Nephron (organoid): ENCODE results near the gene CAV2.
"Not testable (repeated sequence)": the region's sequence is repeated elsewhere in the genome, so short reads cannot be mapped to it uniquely, and the experiment has no call there.

Experiments used
- H3K27ac Mint-ChIP-seq, 3 experiments: 2 replicates each; pipeline ENCODE4 v1.8.0; 2020; ENCODE audit warnings: mixed read lengths in 3 of 3, mild to moderate bottlenecking in 2 of 3, moderate library complexity in 1 of 3
- H3K27me3 Mint-ChIP-seq: 2 replicates; pipeline ENCODE4 v1.8.0; 2021; ENCODE audit warnings: low read depth, mild to moderate bottlenecking, moderate library complexity, mixed read lengths
- H3K36me3 Mint-ChIP-seq: 2 replicates; pipeline ENCODE4 v1.8.0; 2020; ENCODE audit warnings: low read depth, mixed read lengths
- H3K4me1 Mint-ChIP-seq: 2 replicates; pipeline ENCODE4 v1.8.0; 2020; ENCODE audit warnings: mixed read lengths
- H3K4me3 Mint-ChIP-seq, 3 experiments: 2 replicates each; pipeline ENCODE4 v1.8.0; 2020; ENCODE audit warnings: mild to moderate bottlenecking in 3 of 3, mixed read lengths in 3 of 3, moderate library complexity in 2 of 3
- H3K9me3 Mint-ChIP-seq: 2 replicates; pipeline ENCODE4 v1.8.0; 2020; ENCODE audit warnings: mixed read lengths
- CTCF ChIP-seq, 3 experiments: fragments of 200-600 bp; sonication (generic); IDR thresholded peaks; one replicate each; pipeline ENCODE4 v1.5.0; 2021; ENCODE audit warnings: antibody characterized with exemption in 3 of 3; ENCODE audit not compliant: unreplicated experiment in 3 of 3

The CAV2 gene

GRCh38 chr7:116477625-116478024, 21.9 kb upstream of the CAV2 start:
- Mint-ChIP-seq H3K27ac (no peak overlapping the region), H3K27me3 (peaks cover 3% of the 10 kb centered on the region), H3K36me3 (no peaks in the 10 kb centered on the region), H3K9me3 (peaks cover 8% of the 10 kb centered on the region), H3K4me3 (no peak overlapping the region), H3K4me1 (no peaks in the 10 kb centered on the region)
- TF ChIP-seq CTCF (IDR thresholded peaks at IDR 0.05; ENCODE audit: unreplicated experiment in 3 of 3): no peak

GRCh38 chr7:116478834-116479233, 20.7 kb upstream of the CAV2 start:
- H3K36me3 Mint-ChIP-seq: no peaks in the 10 kb centered on the region
- H3K4me1 Mint-ChIP-seq: no peaks in the 10 kb centered on the region
- H3K4me3 Mint-ChIP-seq: no peak overlapping the region
- peaks cover 8% of the 10 kb centered on the region for H3K9me3 Mint-ChIP-seq
- peaks cover 3% of the 10 kb centered on the region for H3K27me3 Mint-ChIP-seq
- H3K27ac Mint-ChIP-seq: no peak overlapping the region
- no peak for TF ChIP-seq CTCF (IDR thresholded peaks at IDR 0.05; ENCODE audit: unreplicated experiment in 3 of 3)

- H3K36me3 Mint-ChIP-seq: no peaks in the 10 kb centered on the region
- no peaks in the 10 kb centered on the region for H3K27me3 Mint-ChIP-seq
- no peak overlapping the region for H3K4me3 Mint-ChIP-seq
- no peaks in the 10 kb centered on the region for H3K4me1 Mint-ChIP-seq
- TF ChIP-seq CTCF (IDR thresholded peaks at IDR 0.05; ENCODE audit: unreplicated experiment in 3 of 3): no peak
- no peaks in the 10 kb centered on the region for H3K9me3 Mint-ChIP-seq
- H3K27ac Mint-ChIP-seq: peak overlapping the region in 1 of 3 experiments; percentile 51
These were observed 16.1 kb upstream of the CAV2 start for GRCh38 chr7:116483271-116483942.

- not testable (repeated sequence) for H3K36me3 Mint-ChIP-seq, H3K27ac Mint-ChIP-seq, H3K9me3 Mint-ChIP-seq, H3K4me1 Mint-ChIP-seq, H3K4me3 Mint-ChIP-seq, H3K27me3 Mint-ChIP-seq
These were observed 15.1 kb upstream of the CAV2 start for GRCh38 chr7:116484389-116484788.

- no peak for TF ChIP-seq CTCF (IDR thresholded peaks at IDR 0.05; ENCODE audit: unreplicated experiment in 3 of 3)
- Mint-ChIP-seq H3K9me3 (no peaks in the 10 kb centered on the region), H3K4me3 (no peak overlapping the region), H3K27me3 (no peaks in the 10 kb centered on the region), H3K27ac (no peak overlapping the region), H3K4me1 (peaks cover 10% of the 10 kb centered on the region), H3K36me3 (no peaks in the 10 kb centered on the region)
These were observed 11.5 kb upstream of the CAV2 start for GRCh38 chr7:116487907-116488521.

GRCh38 chr7:116490351-116490750, 9.2 kb upstream of the CAV2 start:
- Mint-ChIP-seq H3K4me3 (no peak overlapping the region), H3K27ac (no peak overlapping the region), H3K4me1 (peaks cover 10% of the 10 kb centered on the region), H3K9me3 (no peaks in the 10 kb centered on the region), H3K27me3 (no peaks in the 10 kb centered on the region), H3K36me3 (no peaks in the 10 kb centered on the region)
- TF ChIP-seq CTCF (IDR thresholded peaks at IDR 0.05; ENCODE audit: unreplicated experiment in 3 of 3): no peak
